ENCODE measurements around the gene RAP2A.

GRCh38 chr13:97474349-97474980 is 40.5 kb downstream of the RAP2A start:
- TF ChIP-seq EZH2 (optimal IDR thresholded peaks at IDR 0.05; ENCODE audit: low read depth, low read length) (no peak), CTCF (IDR thresholded peaks at IDR 0.05; ENCODE audit: low read length) (no peak), EZH2phosphoT487 (IDR thresholded peaks at IDR 0.05; ENCODE audit: low read length) (no peak)
